ENCODE measurements around the gene KCNC1. TPM values are rescaled to one million over a fixed set of nuclear protein-coding genes. Genes with fewer than 3 reads are reported as not detected.

The KCNC1 gene
- total and polyA plus RNA-seq, 2 of the 13 experiments (the other 11 are each of a cell fraction or from before 2014, with no cell fraction given): 0.01 to 0.04 TPM

- H3K9me3 ChIP-seq (ENCODE audit: low read length): no peaks in the 10 kb centered on the region
- WGBS (ENCODE audit: low lambda C conversion rate): 86% methylated on average over 24 of the region's 31 CpGs
- no peak overlapping the region for H3K27ac ChIP-seq (ENCODE audit: extremely low read length, insufficient read depth, low read length)
- POLR2A ChIA-PET: no interaction called here
- H3K4me2 ChIP-seq (ENCODE audit: low read depth, low read length): no peak overlapping the region
- BruUV-seq (replicated peaks): no TSS peak
- FAIRE-seq (no peak), ATAC-seq (no peak), DNase-seq (ENCODE audit: low spot score) (no peak)
- H3K4me3 ChIP-seq (replicated peaks in 1 of 3; ENCODE audit: insufficient read depth in 1 of 3, low read depth in 2 of 3, low read length in 3 of 3): no peak overlapping the region
- in situ Hi-C loops (cut with HindIII; ENCODE audit: extremely low pct_ligation_motif_present, low pct_unique_long_range_greater_than_20kb) (no loop called here), intact Hi-C loops (cut with micrococcal nuclease; ENCODE audit: unreplicated experiment) (loop anchor here (5.0 kb wide), 1 partner anchor 44 kb away; no protein-coding TSS in a partner anchor)
- H3K79me2 ChIP-seq (ENCODE audit: insufficient read depth, low read length): no peaks in the 10 kb centered on the region
- CTCF ChIA-PET (ENCODE audit: low intra/inter-chr PET ratio, low total read pairs): no interaction called here
- no peaks in the 10 kb centered on the region for H3K36me3 ChIP-seq (replicated peaks in 1 of 2; ENCODE audit: control insufficient read depth in 1 of 2, insufficient read depth in 2 of 2, low read length in 2 of 2)
- H3K27me3 ChIP-seq (ENCODE audit: control insufficient read depth in 1 of 2, insufficient read depth in 2 of 2, low read length in 2 of 2): peaks cover 0 to 1% of the 10 kb centered on the region in 2 experiments; a peak in 1 of 5 replicates
- peaks cover 51% of the 10 kb centered on the region for H3K4me1 ChIP-seq (ENCODE audit: insufficient read depth, low read length)
- H4K20me1 ChIP-seq (ENCODE audit: insufficient read depth, low read length): no peaks in the 10 kb centered on the region
- H3K9ac ChIP-seq (ENCODE audit: insufficient read depth, low read depth, low read length): no peak overlapping the region
- no peak overlapping the region for H2AFZ ChIP-seq (ENCODE audit: low read length)
- TF ChIP-seq BRD4 (CRISPR knock-in tag; IDR thresholded peaks at IDR 0.05) (no peak), AHR (CRISPR knock-in tag; IDR thresholded peaks at IDR 0.05) (no peak), NAIF1 (CRISPR knock-in tag; IDR thresholded peaks at IDR 0.05; ENCODE audit: borderline replicate concordance) (no peak), AHDC1 (CRISPR knock-in tag; IDR thresholded peaks at IDR 0.05; ENCODE audit: borderline replicate concordance) (no peak), ZBTB1 (CRISPR knock-in tag; IDR thresholded peaks at IDR 0.05; ENCODE audit: borderline replicate concordance) (no peak), ELF1 (CRISPR knock-in tag; IDR thresholded peaks at IDR 0.05) (no peak), CCDC6 (CRISPR knock-in tag; IDR thresholded peaks at IDR 0.05) (no peak), SMAD1 (CRISPR knock-in tag; IDR thresholded peaks at IDR 0.05; ENCODE audit: borderline replicate concordance, low read depth) (no peak), ZNF274 (CRISPR knock-in tag; IDR thresholded peaks at IDR 0.05) (no peak), NFYC (CRISPR knock-in tag; IDR thresholded peaks at IDR 0.05) (no peak), TAF15 (IDR thresholded peaks at IDR 0.05; ENCODE audit: low read depth, low read length, poor library complexity, severe bottlenecking) (no peak), SKIL (CRISPR knock-in tag; IDR thresholded peaks at IDR 0.05; ENCODE audit: borderline replicate concordance) (no peak), SP4 (CRISPR knock-in tag; IDR thresholded peaks at IDR 0.05) (no peak), ZNF883 (CRISPR knock-in tag; IDR thresholded peaks at IDR 0.05; ENCODE audit: not compliant biosample characterization) (no peak)
Measured at GRCh38 chr11:17772704-17773600, 38.4 kb downstream of the KCNC1 start.

All from HepG2 (cell line).